HG03460 (cell line): ENCODE results near the gene SLC2A11.

Experiments used
- ATAC-seq: cut with Tn5 transposase; IDR thresholded peaks from one replicate; pipeline ENCODE4 v1.9.1; 2021; ENCODE audit not compliant: unreplicated experiment

Gene SLC2A11

GRCh38 chr22:23831781-23832180, 25.9 kb upstream of the SLC2A11 start:
- no peak for ATAC-seq

DNA sequence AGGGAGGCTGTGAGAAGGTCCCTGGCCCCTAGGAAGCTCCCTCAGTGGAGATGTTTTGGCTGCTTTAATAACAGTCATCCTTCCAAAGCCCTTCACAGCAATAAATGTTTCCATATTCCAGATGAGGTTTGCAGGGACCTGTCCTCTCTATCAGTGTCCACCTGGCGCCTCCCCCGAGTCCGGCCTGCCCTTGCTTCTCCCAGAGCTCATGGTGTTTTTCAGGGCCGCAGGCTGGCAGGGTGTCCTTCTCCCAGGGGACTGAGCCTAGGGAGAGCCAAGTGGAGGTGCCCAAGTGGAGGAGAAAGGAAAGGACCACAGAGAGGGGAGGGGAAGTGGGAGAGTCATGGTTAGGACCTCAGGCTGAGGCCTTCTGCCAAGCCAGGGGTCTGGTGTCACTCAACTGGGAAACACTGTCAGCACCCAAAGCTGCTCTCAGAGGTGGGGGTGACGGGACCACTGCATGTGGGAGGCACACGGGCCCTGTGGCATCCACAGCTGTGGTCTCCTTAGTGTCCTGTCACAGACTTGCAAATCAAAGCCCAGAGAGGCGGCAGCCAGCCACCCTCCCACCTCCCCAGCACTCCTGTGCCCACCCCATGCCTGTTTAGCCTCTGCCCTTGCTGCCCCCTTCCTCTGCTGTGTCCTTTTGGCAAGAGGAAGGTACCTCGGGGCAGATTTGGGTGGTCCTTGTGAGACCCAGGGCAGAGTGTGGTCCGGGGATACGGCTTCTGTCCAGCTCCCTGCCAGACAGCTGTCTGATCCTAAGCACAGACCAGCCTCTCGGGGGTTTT, 25.3 kb upstream of the SLC2A11 start:
- ATAC-seq: no peak

DNA sequence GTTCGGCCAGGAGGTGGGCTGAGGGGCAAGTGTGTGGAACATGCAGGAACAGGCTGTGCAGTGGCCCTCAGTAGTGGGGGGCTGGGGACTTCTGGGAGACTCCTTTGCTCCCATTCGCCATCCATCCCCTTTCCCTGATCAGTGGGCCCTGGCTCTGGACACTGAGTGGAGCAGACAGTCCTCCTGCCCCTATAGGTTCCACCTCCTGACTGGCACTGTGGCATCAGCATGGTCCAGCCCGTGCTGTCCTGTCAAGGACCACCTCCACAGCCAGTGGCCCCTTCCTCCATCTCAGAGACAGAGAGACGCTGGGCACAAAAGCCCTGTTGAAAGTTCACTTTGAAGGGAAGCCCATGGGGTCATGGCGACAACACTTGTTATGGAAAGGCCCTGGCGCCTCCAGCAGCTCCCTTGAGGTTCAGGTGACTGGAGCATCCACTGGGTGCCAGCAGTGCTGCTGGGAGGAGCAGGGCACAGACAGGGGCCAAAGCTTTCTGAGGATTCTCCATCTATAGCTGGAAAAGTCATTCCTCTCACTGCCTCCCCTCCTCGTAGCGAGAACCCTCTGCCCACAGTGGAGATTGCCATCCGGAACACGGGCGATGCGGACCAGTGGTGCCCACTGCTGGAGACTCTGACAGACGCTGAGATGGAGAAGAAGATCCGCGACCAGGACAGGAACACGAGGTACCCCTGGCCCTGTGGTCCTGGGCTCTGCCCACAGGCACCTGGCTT, 24.5 kb upstream of the SLC2A11 start:
- ATAC-seq: no peak

- no peak for ATAC-seq
These were observed 23.8 kb upstream of the SLC2A11 start for GRCh38 chr22:23833911-23834317.

GRCh38 chr22:23834406-23834792, 23.3 kb upstream of the SLC2A11 start:
- ATAC-seq: no peak

DNA sequence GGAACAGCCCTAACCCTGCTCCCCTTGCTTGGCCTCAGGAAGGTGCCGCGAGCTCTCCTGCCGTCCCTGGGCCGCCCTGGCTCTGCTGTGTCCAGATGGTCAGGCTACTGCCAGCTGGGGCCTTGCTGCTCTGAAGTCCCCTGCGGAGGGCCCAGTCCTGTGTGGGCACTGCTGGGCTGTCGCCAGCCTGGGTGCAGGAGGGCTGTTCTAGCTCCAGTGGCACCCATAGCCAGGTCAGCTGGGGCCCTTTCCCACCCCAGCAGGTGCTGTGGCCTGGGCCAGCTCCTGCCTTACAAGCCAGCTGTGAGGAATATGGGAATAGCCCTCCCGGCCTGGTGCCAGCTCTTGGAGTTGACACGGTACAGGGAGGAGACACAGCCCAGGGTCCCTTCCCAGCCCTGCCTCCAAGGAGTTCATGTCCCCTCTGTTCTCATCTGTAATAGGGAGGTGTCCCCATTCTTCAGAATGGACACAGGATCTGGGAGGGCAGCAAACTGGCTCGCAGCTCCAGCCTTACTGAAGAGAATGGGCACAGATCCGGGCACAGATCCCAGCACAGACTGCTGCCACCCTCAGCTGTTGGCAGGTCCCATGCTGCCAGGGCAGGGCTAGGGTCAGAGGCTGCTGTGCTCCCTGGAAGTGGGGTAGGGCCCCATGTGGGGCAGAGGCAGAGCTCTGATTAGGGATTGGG, 22.7 kb upstream of the SLC2A11 start:
- no peak for ATAC-seq

GRCh38 chr22:23835484-23836144, 22.1 kb upstream of the SLC2A11 start:
- no peak for ATAC-seq

GRCh38 chr22:23836281-23836680, 21.4 kb upstream of the SLC2A11 start:
- ATAC-seq: no peak

GRCh38 chr22:23836692-23837495, 20.8 kb upstream of the SLC2A11 start:
- ATAC-seq: no peak

GRCh38 chr22:23837496-23837859, 20.2 kb upstream of the SLC2A11 start:
- no peak for ATAC-seq

GRCh38 chr22:23837911-23838680, 19.6 kb upstream of the SLC2A11 start:
- no peak for ATAC-seq

GRCh38 chr22:23838681-23839468, 18.8 kb upstream of the SLC2A11 start, which contains the start of gene DERL3:
Gene DERL3, minus strand, starts transcription at chr22:23839006. Its CDS starts 19 bp downstream, at chr22:23838987.
- peak; percentile 73 for ATAC-seq

GRCh38 chr22:23840026-23840425, 17.6 kb upstream of the SLC2A11 start:
- ATAC-seq: no peak

DNA sequence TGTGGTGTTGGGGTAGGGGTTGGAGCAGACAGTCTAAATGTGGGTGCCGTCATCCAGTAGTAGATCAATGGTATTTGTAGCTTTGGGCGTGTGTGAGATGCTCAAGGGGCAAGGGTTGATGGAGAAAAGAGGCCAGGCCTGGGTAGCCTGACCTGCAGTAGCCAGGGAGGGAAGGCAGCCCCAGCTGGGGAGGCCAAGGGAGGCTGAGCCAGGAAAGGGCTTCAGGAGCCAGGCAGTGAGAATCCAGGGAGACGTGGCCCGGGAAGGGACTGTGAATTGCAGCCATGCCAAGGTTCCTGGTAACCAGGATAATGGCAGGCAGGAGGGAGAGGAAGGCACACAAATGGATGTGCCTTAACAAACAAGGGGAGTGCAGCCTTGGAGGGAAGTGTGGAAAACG, 16.4 kb upstream of the SLC2A11 start:
- no peak for ATAC-seq

GRCh38 chr22:23841736-23842445, 15.8 kb upstream of the SLC2A11 start:
- ATAC-seq: no peak

DNA sequence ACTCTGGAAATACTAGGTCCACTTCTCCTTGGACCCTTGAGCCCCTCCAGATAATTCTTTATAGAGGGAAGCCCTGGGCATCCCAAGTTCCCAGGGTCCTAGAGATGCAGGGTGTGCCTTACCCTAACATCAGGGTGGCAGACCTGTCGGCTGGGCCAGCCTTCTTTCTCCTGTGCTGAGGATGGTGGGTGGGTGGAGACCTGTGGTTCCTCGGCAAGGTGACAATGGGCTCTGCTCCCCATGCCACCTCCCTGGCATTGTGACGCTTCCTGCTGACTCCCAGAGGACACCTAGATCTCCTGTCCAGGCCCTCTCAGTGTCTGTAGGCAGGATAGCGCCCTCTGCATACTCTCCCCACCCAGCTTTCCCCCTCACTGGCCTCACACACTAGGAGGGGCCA, 15.1 kb upstream of the SLC2A11 start:
- ATAC-seq: no peak

DNA sequence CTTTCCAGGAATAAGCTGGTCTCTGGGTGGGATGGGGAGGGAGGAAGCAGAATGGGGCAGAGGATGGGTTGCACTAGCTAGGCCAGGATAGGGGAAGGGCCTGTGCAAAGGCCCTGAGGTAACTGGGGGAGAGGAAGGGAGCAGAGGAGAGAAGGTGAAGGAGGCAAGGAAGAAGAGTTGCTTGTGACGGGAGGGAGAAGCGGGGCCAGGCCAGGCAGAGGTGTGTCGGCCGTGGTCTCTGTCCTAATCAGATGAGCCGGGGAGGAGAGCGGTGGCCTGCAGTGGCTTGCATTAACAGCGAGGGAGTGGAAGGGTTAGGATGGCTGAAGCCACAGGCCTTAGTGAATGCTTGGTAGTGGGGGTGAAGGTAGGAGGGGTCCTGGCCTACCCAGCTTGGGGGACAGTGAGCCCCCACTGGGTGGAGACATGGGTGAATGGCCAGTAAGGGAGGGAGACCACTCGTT, 12.9 kb upstream of the SLC2A11 start:
- ATAC-seq: no peak
